GM21825 (cell line): ENCODE data around the gene DLG2.
A peak's percentile ranks its signal among the peaks of the same experiment; 100 is the strongest.
"Not testable (repeated sequence)": the region's sequence is repeated elsewhere in the genome, so short reads cannot be mapped to it uniquely, and the experiment has no call there.

Source experiments
- ATAC-seq: cut with Tn5 transposase; IDR thresholded peaks from one replicate; pipeline ENCODE4 v1.9.1; 2021; ENCODE audit warnings: mild to moderate bottlenecking, moderate library complexity; ENCODE audit not compliant: unreplicated experiment

DLG2 gene

DNA sequence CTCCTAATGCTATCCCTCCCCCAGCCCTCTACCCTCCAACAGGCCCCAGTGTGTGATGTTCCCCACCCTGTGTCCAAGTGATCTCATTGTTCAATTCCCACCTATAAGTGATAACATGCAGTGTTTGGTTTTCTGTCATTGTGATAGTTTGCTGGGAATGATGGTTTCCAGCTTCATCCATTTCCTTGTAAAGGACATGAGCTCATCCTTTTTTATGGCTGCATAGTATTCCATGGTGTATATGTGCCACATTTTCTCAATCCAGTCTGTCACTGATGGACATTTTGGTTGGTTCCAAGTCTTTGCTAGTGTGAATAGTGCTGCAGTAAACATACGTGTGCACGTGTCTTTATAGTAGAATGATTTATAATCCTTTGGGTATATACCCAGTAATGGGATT lies 277.6 kb downstream of the DLG2 start:
- ATAC-seq: not testable (repeated sequence)

DNA sequence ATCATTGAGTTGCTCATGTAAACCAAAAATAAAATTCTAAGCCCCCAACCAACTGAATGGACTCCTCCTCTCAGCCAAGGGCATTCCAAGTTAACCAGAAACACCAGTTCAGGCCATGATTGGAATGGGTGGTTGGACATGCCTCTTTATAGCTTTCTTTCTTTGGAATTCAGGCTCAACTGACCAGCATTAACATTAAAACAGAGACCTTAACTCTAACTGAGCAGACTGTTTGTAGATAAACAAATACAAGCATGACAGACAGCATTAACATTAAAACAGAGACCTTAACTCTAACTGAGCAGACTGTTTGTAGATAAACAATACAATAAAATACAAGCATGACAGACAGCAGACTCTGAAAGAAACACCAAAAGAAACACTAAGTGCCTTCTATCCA lies 278.2 kb downstream of the DLG2 start:
- ATAC-seq: no peak

- ATAC-seq: no peak
These were observed 279.9 kb downstream of the DLG2 start for GRCh38 chr11:85347291-85347690.

GRCh38 chr11:85346484-85346883 lies 280.7 kb downstream of the DLG2 start:
- ATAC-seq: no peak

DNA sequence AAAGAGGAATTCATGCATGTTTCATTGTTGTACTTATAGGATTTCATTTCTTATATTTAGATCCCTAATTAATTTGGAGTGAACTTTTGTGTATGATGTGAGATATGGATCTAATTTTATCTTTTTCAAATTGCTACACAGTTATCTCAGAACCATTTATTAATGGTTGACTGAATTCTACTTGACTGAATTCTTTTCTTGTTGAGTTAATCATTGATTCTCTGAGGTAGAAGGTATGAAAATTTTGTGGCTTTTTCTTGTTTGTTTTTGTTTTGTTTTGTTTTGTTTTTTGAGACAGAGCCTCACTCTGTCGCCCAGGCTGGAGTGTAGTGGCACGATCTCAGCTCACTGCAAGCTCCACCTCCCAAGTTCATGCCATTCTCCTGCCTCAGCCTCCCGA lies 286.3 kb downstream of the DLG2 start:
- not testable (repeated sequence) for ATAC-seq

DNA sequence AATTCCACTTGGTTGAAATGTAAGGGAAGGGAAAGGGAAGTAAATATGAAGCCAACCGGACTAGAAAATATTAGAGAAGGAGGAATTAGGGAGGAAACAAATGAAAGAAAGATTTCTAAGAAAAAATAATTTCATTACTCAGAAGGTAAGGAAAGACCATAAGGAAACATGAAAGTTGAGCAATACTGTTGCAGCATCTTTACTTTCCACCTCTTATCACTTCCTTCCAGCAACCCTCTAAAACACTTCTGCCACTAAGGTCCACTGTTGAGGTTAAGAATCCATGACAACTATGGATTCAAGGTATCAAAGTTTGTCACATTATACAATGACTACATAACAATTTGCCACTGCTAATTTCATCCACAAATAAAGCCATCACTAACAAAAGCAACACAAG lies 308.6 kb downstream of the DLG2 start:
- no peak for ATAC-seq

DNA sequence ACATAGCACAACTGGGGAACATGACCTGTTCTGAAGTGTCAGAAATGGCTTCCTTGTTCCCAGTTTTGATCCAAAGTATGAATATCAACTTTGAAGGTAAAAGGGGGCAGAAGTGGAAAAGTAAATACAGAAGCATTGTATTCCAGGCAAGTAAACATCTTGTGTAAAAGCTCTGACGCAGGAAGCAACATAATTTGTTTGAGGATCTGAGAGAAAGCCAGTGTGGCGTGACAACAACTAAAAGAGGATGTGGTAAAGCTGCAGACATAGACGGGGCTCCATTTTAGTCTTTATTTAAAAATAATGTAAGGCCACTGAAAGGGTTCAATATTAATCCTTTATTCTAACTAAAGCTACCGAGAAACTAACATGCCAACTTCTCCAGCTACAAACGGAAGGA lies 310.2 kb downstream of the DLG2 start:
- peak; percentile 98 for ATAC-seq

DNA sequence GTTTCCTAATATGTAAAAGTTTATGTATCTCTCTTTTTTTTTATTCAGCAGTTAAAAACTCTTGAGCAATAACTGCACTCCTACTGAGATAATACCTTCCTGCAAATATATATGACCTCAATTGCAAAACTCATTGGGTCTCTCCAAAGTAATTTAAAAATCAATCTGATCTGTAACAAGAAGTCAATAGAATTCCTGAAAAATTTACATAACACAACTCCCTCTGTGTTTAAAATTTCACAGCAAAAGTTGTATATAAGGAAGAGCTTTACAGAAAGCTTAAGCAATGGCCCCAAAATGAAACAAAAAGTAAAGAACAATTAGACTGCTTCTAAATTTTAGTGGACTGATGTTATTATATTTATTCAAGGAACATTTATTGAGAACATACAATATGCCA lies 313.4 kb downstream of the DLG2 start:
- ATAC-seq: no peak

DNA sequence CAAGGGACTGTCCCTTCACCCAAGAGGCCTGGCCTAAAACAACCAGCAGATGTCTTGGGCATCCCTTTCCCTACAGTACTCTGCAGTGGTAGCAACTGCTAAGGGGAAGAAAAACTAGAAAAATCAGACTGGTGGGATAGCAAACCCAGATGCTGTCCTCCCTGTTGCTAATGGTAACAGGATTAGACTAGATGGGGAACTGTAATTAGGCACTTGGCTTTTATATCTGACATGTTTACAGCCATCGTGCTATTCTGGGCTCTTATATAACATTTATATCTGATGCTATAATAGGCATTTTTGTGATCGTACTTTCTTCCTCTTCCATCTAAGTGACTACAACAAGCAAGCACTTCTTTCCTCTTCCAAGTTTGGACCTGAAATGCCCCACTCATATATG lies 316.7 kb downstream of the DLG2 start:
- ATAC-seq: no peak

GRCh38 chr11:85307366-85307765 lies 319.8 kb downstream of the DLG2 start:
- ATAC-seq: no peak

DNA sequence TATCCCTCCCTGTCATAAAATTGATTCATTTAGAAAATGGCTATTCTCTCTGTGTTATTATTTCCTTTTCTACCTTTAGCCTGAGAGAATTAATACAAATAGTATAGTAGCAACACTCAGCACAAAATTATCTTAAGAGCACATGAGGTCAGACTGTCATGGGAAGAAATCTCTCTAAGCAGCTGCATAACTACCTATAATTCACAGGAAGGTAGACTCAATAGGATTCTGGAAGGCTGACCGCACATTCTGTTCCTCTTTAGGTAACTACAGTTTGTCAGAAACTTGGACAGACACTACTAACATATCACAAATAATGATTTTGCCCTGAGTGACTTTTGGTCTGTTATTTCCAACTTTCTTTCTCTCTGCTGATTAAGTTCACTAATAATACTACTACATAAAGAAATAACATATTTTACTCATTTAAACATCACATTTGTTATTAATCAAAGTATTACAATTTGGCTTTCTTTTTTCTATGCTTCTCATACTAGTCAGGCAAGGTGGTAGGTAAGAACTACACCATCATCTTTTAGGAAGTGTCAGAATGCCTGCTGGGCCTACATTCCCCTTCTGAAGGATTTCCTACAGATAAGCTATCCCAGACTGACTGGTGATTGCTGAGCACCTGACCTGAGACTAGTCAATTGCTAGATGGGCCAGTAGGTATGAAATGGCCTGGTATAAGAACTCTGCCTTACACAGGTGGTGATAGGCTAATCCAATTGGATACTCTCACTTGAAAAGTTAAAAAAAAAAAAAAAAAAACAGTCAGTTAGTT lies 325.1 kb downstream of the DLG2 start:
- ATAC-seq: no peak

DNA sequence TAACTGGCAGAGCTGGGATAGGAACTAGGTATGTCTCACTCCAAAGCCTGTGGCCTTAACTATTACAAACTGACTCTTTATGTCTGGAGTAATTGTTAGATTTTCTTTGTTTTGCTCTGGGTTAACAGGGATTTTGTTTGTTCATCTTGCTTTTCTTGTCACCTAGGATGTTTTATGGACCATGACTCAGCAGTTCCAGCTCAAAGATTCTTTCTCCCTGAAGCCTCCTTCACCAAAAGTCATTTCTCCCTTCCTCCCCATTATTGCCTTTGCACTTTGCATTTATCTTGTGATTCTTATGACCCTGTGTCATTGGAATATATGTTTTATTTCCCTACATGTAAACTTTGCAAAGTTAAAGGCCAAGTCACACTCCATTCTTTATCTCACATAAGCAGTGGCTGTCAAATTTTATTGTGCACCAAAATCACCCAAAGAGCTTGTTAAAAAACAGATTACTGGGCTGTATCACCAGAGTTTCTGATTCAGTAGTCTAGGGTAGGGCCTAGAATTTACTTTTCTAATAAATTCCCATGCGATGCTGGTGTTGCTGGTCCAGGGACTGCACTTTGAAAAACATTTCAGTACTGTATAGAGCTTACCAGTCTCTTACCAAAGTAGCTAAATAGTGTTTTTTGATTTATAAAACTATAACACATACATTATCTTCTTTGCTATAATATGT lies 327.7 kb downstream of the DLG2 start:
- no peak for ATAC-seq

GRCh38 chr11:85295694-85296271 lies 331.4 kb downstream of the DLG2 start:
- ATAC-seq: no peak

DNA sequence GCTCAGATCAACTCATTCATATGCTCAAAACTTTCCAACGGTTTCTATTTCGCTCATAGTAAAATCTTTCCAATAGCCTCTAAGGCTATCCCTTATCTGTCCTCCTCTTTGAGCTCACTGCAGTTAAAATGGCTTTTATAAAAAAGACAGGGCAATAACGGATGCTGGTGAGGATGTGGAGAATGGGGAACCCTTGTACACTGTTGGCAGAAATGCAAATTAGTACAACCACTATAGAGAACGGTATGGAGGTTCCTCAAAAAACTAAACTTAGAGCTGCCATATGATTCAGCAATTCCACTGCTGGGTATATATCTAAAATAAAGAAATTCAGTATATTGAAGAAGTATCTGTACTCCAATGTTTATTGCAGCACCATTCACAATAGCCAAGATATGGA lies 345.6 kb downstream of the DLG2 start:
- ATAC-seq: no peak

DNA sequence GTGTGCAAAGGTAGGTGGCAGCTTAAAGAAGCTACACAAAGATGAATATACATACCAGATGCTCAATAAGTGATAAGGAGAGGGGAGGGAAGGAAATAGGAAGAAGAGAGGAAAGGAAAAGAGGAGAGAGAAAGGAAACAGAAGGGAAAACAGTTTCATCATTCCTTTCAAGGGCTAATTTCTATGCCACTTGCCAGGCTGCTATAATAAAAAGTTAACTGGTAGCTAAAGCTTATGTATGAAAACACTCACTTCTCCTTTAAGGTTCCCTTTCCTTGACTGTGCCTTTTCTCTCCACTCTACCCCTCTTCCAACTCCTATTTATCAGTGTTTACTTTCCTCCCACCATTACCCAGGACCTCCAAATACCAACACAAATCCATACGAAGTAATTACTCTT lies 347.9 kb downstream of the DLG2 start:
- no peak for ATAC-seq

DNA sequence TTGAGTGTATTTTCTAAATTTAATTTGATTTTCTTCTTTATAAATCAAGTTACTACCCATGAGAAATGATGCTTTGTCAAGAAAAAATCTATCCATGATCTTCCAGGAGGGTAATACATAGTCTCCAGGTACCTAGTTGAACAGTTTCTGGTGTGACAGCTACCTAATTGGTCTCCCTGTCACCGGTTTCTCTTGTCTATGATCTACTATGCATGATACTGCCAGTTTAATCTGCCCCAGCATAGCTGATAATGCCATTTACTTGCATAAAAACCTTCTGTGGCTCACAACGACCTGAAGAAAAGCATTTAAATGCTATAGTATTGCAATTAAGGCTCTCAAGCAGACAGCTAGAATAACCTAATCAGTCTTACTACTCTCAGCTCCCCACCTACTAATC lies 349.5 kb downstream of the DLG2 start:
- no peak for ATAC-seq

DNA sequence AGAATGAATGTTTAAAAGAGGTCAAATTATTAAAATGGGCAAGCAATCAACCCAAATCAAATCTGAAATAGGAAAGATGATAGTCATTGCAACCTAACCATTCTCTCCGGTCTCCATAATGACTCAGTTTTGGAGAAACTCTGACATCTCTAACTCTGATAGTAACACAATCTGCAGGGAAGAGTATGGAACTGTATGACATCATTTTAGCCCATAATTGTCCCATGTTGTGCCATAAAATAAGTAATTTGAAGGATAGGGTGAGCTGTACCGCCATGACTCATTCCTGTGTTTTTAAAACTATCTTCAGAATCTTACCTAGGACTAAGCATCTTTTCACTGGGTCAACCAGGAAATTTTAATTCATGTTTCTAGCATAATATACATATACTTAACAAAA lies 350.8 kb downstream of the DLG2 start:
- ATAC-seq: no peak

DNA sequence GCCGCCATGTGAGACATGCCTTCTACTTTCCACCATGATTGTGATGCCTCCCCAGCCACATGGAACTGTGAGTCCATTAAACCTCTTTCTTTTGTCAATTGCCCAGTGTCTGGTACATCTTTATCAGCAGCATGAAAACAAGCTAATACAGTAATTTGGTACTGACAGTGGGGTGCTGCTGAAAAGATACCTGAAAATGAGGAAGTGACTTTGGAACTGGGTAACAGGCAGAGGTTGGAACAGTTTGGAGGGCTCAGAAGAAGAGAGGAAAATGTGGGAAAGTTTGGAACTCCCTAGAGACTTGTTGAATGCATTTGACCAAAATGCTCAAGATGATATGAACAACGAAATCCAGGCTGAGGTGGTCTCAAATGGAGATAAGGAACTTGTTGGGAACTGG lies 356.8 kb downstream of the DLG2 start:
- not testable (repeated sequence) for ATAC-seq

GRCh38 chr11:85269109-85269508 lies 358.0 kb downstream of the DLG2 start:
- no peak for ATAC-seq

DNA sequence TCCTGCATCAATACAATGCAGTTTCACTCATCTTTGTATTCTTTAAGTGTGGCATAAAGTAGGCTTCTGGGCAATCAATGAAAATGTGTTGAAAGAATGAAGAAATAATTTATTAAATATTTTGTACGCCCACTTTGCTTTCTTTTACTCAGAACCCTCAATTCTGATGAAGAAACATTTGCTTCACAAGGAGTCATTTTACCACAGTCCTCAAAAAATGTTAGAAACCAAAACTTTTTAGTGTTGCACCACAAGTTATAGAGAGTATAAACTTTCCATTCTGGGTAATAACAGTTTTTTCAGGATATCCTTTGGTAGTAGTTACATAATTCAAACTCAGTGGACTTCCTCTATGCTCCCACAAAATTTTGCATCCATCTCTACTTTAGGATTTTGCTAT lies 360.5 kb downstream of the DLG2 start:
- no peak for ATAC-seq

DNA sequence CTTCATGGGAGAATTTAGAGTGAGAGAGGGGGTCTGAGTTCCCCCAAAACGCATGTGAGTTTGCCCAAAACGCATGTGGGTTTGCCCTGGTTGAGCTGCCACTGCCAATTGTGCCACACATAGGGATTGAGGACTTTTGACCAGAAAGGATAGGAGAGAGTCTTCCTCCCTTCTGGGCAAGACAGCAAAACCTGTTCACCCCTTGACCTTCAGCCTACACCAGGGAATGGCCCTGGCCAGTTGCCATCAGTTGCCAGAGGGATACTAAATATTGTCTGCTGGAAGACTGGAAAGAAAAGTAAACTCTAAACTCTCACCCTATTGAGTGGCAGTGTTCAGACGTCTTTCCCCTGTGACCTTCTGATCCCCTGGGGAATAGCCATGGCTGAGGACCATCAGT lies 363.8 kb downstream of the DLG2 start:
- no peak for ATAC-seq

DNA sequence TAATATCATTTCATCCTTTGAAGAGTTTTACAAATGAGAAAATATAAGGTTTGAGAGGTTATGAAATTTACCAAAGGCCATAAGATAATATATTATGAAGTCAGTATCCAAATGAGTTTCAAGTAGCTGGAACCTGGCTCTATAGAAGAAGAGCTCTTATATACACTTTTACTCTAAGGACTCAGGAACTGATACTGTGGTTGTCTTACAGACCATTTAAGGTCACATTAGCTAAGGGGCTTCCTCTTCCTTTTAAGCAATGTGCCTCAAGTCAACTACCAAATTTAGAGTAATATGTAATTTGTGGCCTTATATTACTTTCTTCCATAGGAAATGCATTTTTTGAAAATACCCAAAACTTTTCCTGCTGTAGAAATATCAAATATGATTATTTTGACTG lies 369.3 kb downstream of the DLG2 start:
- ATAC-seq: no peak
